HG03196 (cell line): Measurements from ENCODE around the gene DNAJB8.

Source experiments
- ATAC-seq: cut with Tn5 transposase; IDR thresholded peaks from one replicate; pipeline ENCODE4 v1.9.1; 2021; ENCODE audit not compliant: unreplicated experiment

Gene DNAJB8

DNA sequence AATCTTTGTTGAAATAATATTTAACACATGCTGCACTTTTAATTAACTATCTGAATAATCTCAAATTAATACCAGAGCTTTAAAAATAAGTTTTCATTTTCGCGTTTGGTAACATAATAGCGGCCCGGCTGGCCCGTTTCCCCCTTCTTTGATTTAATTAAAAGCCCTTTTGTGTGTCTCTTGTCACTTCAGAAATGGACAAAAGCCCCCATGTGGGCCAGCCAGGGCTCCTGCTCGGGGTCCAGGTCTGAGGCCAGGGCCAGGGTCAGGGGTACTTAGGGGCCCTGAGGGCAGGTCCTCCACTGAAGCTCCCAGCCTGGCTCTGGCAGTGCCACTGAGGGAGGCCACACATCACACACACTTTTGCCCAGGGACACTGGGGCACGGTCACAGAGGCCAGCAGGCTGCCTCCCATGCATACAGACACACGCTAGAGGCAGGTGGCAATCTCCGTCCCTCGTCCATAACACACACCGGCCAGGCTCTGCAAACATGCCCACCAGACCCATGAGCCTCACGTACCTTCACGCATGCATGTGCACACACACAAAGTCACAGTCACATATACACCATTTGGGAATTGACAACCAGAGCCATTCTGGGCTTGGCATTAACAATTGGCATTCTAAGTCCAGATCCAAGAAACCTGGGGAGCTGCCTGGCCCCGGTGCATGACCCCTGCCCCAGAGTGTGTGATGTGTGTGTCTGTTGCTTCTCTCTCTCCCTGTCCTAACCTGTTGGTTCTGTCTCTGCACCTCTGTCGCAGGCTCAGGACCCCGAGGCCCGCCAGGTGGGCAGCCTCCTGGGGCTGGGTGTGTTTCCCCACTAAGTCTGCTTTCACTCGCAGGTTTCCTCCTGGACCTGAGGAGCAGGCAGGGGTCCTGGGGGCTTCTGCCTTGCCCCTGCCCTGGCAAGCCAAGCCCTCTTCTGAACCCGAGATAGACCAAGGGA lies 38.5 kb downstream of the DNAJB8 start:
- ATAC-seq = no peak

DNA sequence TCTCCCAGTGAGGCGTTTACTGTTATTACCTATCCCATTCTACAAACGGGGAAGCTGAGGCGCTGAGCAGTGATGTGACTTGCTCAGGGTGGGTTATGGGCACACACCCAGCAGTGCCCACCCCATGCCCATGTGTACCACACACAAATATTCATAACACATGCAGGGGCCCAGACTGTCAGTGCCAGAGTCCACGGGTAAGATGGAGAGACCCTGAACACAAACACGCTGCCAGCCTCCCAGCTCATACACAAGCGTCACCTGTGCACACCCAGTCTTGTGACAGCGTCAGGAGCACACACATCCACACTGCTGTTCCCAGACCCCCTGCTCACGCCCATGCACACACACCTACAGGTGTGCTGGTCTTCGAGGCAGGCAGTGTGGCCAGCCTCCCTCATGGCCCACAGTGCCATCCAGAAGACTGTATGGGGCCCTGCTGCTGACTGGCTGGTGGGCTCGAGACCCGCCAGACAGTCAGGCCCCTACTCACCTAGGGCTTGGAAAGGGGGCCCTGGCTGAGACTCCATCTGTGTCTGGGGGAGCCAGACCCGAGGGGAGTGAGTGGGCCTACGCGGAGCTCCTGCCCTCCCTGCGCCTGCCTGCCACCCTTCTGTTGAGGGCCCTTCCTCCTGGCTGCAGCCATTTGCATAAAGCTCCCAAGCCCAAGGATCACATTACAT lies 39.4 kb downstream of the DNAJB8 start:
- ATAC-seq = no peak

DNA sequence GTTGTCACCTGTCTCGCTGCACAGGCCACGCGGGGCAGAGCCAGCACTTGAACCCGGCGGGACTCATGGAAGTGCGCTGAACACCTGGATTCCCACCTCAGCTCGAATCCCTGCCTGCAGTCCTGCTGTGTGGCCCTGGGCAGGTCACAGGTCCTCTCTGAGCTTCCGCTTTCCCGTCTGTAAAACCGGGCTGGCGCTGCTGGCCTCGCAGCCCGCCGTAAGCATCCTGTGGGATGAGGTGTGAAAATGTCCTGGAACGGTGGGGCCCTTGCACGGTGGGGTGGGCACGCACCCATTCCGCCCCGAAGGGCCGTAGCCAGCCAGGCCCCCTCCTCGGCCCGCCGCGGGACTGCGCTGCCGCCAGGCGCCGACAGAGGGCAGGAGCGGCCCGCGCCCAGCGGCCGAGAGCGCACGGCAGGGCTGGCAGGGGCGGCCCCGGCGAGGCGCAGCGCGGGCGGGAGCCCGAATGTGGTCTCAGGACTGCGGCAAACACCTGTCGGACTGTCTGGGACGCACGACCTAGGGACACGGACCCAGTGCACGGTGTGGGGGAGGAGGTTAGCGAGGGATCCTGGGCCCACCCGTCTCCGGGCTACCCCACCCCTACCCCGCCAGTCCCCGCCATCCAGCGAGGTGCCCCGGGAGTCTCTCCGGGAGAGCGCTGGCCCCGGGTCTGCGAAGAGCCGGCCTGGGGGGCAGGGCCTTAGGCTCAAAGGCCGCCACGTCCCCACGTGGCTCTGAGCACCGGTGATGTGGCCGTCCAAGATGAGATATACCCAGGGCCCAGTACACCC lies 40.4 kb downstream of the DNAJB8 start:
- peak; percentile 80 for ATAC-seq

GRCh38 chr3:128425846-128426127 lies 40.9 kb downstream of the DNAJB8 start:
- ATAC-seq = no peak

- no peak for ATAC-seq
Observed at GRCh38 chr3:128425142-128425845, 41.4 kb downstream of the DNAJB8 start.

DNA sequence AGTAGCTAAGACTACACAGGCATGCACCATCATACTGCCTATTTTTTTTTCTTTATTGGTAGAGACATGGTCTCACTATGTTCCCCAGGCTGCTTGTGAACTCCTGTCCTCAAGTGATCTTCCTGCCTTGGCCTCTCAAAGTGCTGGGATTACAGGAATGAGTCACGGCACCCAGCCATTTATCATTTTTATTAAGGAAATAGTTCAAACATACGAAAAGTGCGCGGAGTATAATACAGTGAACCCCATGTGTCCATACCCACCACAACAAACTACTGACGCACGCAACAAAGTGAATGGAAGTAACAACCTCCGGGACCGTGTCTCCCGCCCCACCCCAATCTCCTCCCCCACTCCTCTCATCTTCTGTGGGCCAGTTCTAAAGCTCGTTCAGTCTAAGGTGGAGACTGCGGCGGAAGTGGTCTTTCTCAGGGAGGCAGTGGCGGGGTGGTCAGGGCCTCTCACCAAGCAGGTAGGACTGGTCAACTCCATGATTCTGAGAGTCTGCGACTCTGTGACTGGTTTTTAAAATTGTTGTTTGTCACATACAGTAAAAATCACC lies 42.1 kb downstream of the DNAJB8 start:
- no peak for ATAC-seq

- no peak for ATAC-seq
Observed at GRCh38 chr3:128423525-128424147, 43.1 kb downstream of the DNAJB8 start.

DNA sequence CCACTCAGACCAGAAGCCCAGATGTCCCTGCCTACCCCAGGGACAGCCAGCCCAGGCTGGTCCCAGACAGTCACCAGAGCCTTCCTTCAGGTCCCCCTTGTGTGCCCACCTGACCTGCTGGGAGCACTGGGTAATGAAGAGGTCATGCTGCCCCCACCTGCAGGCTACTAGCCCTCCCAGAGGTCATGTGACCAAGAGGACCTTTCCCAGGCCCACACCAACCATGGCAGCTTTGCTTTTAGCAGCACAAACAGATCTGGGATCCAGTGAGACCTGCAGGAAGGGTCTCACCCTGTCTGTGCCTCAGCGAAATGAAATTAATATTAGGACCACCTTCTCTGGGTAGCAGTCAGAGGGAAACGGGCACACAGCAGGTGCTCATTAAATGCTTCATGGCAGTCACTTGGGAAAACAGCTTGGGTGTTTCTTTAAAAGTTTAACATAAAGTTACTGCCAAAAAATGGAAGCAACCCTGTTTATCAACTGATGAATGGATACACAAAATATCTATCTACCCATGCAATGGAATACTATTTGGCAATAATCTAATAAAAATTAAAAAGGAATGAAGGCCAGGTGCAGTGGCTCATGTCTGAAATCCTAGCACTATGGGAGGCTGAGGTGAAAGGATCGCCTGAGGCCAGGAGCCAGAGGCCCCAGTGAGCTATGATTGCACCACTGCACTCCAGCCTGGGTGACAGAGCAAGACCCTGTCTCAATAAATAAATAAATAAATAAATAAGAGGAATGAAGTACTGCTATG lies 43.7 kb downstream of the DNAJB8 start:
- no peak for ATAC-seq

DNA sequence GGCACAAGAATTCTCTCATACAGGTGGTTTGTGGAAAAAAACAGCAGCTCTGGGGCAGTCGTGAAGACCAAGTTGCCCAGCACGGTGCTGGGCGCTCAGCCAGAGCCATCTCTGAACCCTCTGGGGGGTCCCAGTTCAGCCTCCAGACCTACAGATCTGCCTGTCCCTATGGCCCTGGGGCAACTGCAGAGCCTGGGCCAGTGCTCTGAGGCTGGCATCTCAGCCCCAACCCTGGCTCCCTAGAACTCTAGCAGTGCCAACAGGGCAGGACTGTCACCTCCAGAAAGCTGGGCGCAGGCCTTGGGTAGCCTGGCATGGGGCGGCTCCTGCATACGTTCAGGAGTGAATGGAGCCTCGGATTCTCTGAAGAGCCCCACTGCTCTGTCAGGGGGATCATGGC lies 44.7 kb downstream of the DNAJB8 start:
- no peak for ATAC-seq

DNA sequence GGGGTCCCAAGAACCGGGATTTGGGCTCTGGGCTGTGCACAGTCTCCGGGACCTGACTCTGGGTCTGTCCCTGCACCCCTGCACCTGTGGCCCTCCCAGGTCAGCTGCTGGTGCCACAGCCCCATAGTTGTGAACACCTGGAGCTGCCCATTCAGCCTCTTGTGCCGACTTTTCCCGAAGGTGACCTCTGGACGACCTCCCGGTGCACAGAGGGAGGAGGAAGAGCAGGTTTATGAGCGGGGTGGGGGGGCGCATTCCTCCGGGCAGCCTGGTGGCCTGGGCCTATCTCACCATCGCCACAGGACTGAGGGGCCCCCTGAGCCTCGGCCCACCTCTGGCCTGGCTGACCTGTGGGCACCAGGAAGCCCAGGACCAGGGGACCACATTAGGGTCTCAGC lies 45.3 kb downstream of the DNAJB8 start:
- ATAC-seq = no peak

DNA sequence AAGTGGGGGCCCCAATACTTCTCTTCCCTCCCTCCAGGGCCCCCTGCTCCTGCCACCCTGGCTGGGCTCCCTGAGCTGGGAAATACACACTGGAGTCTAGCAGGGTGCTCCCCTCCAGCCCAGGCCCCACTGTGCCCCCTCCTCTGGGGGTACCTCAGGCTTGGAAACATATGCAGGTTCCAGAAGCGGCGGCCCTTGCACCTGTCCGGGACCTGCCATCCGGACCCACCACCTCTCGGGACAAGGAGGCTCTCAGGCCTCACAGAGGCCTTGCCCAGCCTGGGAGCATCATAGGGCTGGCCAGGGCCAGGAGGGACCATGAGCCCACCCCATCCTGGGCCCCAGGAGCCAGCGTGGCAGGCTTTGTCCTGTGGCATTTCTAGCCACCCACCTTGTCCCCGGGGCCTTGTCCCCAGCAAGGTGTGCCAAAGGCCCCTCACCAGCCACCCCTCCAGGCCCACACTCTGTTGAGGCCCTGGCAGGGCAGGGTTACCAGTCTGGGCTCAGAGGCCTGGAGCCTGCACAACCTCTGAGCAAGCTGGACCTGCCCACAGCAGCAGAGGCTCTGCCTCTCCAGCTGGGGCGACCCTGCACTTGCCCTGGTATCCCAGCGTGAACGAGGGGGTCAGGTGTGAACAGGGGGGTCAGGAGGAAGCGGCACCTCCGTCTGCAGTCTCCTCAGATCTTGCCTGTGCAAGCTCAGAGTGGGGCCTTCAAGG lies 45.8 kb downstream of the DNAJB8 start:
- no peak for ATAC-seq

- no peak for ATAC-seq
Observed at GRCh38 chr3:128420289-128420688, 46.4 kb downstream of the DNAJB8 start.

GRCh38 chr3:128419311-128419710 lies 47.4 kb downstream of the DNAJB8 start:
- no peak for ATAC-seq

DNA sequence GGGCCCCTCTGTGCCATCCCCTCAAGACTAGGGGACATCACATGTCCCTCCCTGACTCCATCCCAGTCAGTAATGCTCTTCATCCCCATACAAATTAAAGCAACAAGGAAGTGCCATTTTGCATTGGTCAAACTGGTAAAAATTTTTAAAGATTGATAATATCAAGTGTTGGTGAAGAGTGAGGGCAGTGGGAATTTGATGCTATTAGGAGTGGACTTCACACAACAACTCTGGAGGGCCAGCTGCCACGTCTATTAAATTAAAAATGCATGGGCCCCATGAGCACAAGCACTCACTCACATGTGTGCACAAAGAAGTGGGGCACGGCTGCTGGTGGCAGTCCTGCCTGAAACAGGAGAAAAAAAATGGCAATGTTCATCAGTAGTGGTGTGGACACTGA lies 47.8 kb downstream of the DNAJB8 start:
- ATAC-seq = no peak

DNA sequence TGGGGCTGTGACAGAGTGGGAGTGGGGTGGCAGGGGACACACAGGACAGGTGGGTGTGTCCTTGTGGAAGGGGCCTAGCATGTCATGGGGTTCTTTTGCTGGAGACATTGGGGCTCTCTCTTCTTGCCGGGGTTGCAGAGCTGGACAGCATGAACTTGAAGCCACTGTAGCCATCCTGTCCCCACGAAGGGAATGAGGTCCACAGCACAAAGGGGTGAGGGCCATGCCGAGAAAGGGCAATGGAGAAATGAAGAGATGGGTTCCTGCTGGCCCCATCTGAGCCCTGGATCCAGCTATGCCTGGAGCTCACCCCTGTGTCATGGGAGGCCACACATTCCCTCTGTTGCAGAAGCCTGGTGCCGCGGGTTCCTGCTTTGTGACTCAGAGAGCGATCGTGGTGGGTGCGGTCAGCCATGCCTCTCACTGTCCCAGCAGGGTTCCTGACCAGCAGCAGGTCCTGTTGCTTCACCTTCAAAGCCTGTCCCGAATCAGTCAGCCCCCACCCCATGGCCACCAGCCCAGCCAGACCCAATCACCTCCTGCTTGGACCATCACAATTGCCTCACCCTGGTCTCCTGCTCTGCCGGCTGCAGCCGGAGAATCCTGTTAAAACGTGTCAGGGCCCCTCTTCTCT lies 50.0 kb downstream of the DNAJB8 start:
- ATAC-seq = no peak

DNA sequence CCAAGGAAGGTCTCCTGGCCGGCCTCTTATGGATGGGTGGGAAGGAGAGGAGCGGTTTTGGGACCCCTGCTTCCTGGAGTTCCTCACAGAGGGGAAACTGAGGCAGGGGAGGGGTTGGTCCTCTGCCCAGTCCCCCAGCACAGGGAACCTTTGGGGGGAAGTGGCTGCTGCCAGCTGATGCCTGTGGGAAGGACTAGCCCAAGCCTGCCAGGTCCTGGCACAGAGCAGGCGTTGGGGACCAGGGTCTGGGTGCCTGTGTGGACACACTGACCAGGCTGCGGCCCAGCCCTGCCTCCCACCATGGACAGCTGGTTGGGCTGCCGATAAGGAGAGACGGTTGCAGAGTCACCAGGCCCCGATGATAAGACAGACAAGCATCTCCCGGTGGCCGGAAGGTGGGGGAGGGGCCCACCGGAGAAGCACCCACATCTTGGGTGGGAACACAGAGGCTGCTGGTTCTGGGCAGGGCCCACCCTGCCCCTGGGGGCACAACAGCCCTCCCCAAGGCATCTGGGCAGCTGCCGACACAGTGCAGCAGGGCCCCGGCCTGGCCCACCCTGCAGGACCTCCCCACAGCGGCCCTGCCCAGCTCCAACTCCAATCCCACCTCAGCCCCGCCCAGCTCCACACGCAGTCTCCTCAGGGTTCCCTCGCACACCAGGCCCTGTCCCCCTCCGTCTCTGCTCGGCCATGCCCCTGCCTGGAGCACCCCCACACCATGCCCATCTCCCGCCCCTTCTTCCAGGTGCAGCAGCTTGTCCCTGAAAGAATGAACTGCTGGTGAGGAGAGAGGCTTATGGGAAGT lies 50.7 kb downstream of the DNAJB8 start:
- no peak for ATAC-seq

DNA sequence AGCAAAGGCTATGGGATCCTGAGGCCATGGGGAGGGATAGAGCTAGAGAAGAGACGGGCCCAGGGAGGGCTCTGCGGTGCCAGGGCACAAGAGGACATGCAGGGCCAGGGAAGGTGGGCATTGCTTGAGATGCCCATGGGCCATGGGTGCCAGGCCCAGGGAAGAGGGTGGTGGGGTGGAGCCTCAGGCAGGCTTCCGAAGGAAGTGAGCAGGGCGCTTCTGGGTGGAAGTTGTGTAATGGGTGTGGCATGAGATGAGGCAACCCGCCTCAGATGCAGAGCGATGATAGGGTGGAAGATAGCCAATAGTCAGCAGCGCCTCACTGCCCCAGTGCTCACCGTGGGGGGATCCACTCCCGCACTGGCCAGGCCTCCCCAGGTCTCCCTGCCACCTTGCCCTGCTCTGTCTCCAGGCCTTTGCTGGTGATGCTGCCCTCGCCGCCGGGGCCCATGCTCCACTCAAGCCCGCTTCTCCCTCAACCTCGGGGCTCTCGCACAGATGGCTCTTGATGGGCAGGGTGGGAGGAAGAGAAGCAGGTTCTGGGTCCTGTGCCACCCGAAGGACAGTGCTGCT lies 51.4 kb downstream of the DNAJB8 start:
- ATAC-seq = no peak
